DMS114 treated with DMSO at 0.1 percent for 48 hours (cell line): ENCODE results near the gene RLN3.

Source experiments
- DNase-seq: peaks from one replicate; lab custom pipeline; 2025; ENCODE audit not compliant: unreplicated experiment; lab: John Stamatoyannopoulos, UW

RLN3 gene

DNA sequence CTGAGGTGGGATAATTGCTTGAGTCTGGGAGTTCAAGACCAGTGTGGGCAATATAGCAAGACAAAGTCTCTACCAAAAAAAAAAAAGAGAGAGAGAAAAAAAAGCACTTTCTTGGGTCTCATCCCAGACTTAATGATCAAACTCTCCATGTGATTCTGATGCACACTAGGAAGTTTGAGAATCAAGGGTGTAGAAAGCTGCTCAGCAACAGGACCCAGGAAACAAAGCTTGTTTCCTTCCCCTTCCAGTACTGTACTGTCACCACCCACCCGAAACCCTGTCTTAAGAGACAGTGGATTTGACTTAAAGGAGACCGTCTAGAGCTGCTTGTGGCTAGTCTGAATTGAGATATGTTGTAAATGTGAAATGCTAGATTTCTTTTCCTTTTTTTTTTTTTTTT is 50.5 kb downstream of the RLN3 start:
- DNase-seq: no peak
